Right lobe of liver (tissue), 6 donors: ENCODE data around the gene BICD2. TPM values are rescaled to one million over a fixed set of nuclear protein-coding genes. Genes with fewer than 3 reads are reported as not detected.
A peak's percentile ranks its signal among the peaks of the same experiment; 100 is the strongest.

Source experiments
- ATAC-seq, 4 donors: fragments of 200-7000 bp; cut with Tn5 transposase; one replicate each; pipeline ENCODE4 v1.9.1; 2020; ENCODE audit warnings: mild to moderate bottlenecking in 4 of 4, moderate library complexity in 4 of 4
- DNase-seq, 3 donors: peaks; one replicate each; pipeline ENCODE4 v3.0.0-alpha.2; 2020
- H3K27ac ChIP-seq, 3 donors: fragments of 200-600 bp; one replicate each; pipeline ENCODE4 v1.8.0; 2022
- H3K27me3 ChIP-seq, 2 donors: fragments of 200-600 bp; one replicate each; pipeline ENCODE4 v1.8.0; 2022
- H3K36me3 ChIP-seq, 4 donors: fragments of 200-600 bp; sonication (generic) in 1 of 4; one replicate each; pipeline versions ENCODE4 v1.5.1 to v1.8.0; 2017 to 2022; ENCODE audit warnings: control low read depth in 1 of 4
- H3K4me1 ChIP-seq, 4 donors: fragments of 200-600 bp; sonication (generic) in 1 of 4; one replicate each; pipeline versions ENCODE4 v1.5.1 to v1.8.0; 2017 to 2022; ENCODE audit warnings: control low read depth in 1 of 4
- H3K4me3 ChIP-seq, 3 donors: fragments of 200-600 bp; one replicate each; pipeline ENCODE4 v1.8.0; 2022
- H3K9me3 ChIP-seq, 4 donors: fragments of 200-600 bp; sonication (generic) in 1 of 4; one replicate each; pipeline versions ENCODE4 v1.5.1 to v1.8.0; 2017 to 2022; ENCODE audit warnings: control low read depth in 1 of 4
- CTCF ChIP-seq, 4 donors: fragments of 200-600 bp in 3 of 4; fragments of 450-650 bp in 1 of 4; IDR thresholded peaks; one replicate each; pipeline versions ENCODE4 v1.5.1 to v1.8.0; 2016 to 2022; ENCODE audit warnings: antibody characterized with exemption in 4 of 4, mild to moderate bottlenecking in 2 of 4
- POLR2A ChIP-seq: fragments of 450-650 bp; IDR thresholded peaks from one replicate; pipeline ENCODE4 v1.6.1; 2017; ENCODE audit warnings: antibody characterized with exemption, mild to moderate bottlenecking
- whole genome bisulfite sequencing: methylation state at CpG from one replicate; pipeline ENCODE4 v1.1.6; 2018; ENCODE audit warnings: low coverage, low lambda C conversion rate; ENCODE audit not compliant: insufficient coverage; ENCODE audit errors: missing lambda C conversion rate; 5-methylcytosine and 5-hydroxymethylcytosine counted together
- intact Hi-C, 2 donors: fragments of 100-400 bp; cut with DNase I; formaldehyde crosslinking; loops; one replicate each; pipeline versions ENCODE4 v1.11.2 to v1.14.1; 2022
- total RNA-seq, 6 experiments: library from RNA; depleted of rRNA in 2 of 6; stranded (reverse); fragments of >200 nt in 2 of 6; fragmentation: NEBNext Ultra II Directional in 3 of 6; extraction: Animal tissue kit (Norgen Biotek cat#: 25700) in 3 of 6; gene quantifications; one replicate each; pipeline versions ENCODE4 v1.1.0 to v1.2.4, GENCODE V29; 2016 to 2023
- donor health status: DM: no; HTN: yes; CAD: no.
- donor health status: DM: no; HTN: no; CAD: no.
- donor health status: DM: no; HTN: no; CAD: no.
- donor health status: DM: no; HTN: yes; CAD: no.
- donor health status: DM: no; HTN: yes; CAD: no.

BICD2 gene
- total RNA-seq, 6 experiments from 2014 or later = 6.3 to 14.9 (median 9.8) TPM

DNA sequence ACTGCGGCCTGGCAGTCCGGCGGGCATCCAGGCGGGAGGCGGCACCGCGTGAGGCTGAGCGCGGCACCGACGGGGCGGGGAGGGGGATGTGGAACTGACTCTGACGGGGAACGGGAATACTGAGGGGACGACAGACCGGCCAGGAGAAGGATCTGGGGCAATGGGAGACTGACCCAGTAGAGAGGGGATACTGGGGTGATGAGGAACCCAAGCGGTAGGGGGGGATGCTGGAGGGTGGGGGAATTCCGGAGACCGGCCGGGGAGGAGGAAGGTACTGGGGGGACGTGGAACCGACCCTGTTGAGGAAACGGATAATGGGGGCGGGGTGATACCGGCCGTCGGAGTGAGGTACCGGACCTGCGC, 95.1 kb downstream of the BICD2 start:
- intact Hi-C loops = loop anchor here in 1 of 2 donors (10.0 kb wide), 1 partner anchor 95 kb away; the partner anchor contains the start of gene BICD2
- H3K36me3 ChIP-seq = no peaks in the 10 kb centered on the region
- H3K9me3 ChIP-seq = no peaks in the 10 kb centered on the region
- 0% methylated on average over 21 of the region's 29 CpGs for WGBS
- peak overlapping the region; percentile 93 to 97 (median 96) for H3K4me3 ChIP-seq
- ATAC-seq = peak; percentile 2 to 24 (median 14)
- peak overlapping the region; percentile 64 to 82 (median 81) for H3K27ac ChIP-seq
- no peak for TF ChIP-seq POLR2A
- TF ChIP-seq CTCF (IDR thresholded peaks at IDR 0.05) = no peak
- DNase-seq = peak in 2 of 3 donors; percentile 49 to 69
- peaks cover 0 to 26% (median 9%) of the 10 kb centered on the region in 4 donors for H3K4me1 ChIP-seq
- H3K27me3 ChIP-seq = no peaks in the 10 kb centered on the region

GRCh38 chr9:92668746-92669526, 95.7 kb downstream of the BICD2 start:
- intact Hi-C loops = loop anchor here in 1 of 2 donors (10.0 kb wide), 1 partner anchor 96 kb away; the partner anchor contains the start of gene BICD2
- no peaks in the 10 kb centered on the region for H3K27me3 ChIP-seq
- TF ChIP-seq CTCF (IDR thresholded peaks at IDR 0.05) (no peak), POLR2A (peak; percentile 75)
- 10% methylated on average over 13 of the region's 14 CpGs for WGBS
- no peaks in the 10 kb centered on the region for H3K9me3 ChIP-seq
- H3K27ac ChIP-seq = peak overlapping the region; percentile 64 to 82 (median 81)
- H3K4me3 ChIP-seq = peak overlapping the region; percentile 93 to 97 (median 96)
- ATAC-seq (peak in 2 of 4 donors; percentile 11 to 51), DNase-seq (peak in 1 of 3 donors; percentile 76)
- peaks cover 0 to 26% (median 9%) of the 10 kb centered on the region in 4 donors for H3K4me1 ChIP-seq
- no peaks in the 10 kb centered on the region for H3K36me3 ChIP-seq

GRCh38 chr9:92666912-92667532, 97.6 kb downstream of the BICD2 start:
- ATAC-seq (no peak), DNase-seq (no peak)
- no peak overlapping the region for H3K4me3 ChIP-seq
- TF ChIP-seq CTCF (IDR thresholded peaks at IDR 0.05) = no peak
- TF ChIP-seq POLR2A = no peak
- H3K4me1 ChIP-seq = peaks cover 0 to 26% (median 9%) of the 10 kb centered on the region in 4 donors
- no peaks in the 10 kb centered on the region for H3K36me3 ChIP-seq
- H3K9me3 ChIP-seq = no peaks in the 10 kb centered on the region
- 81% methylated on average over 7 of the region's 8 CpGs for WGBS
- no peaks in the 10 kb centered on the region for H3K27me3 ChIP-seq
- intact Hi-C loops = loop anchor here in 1 of 2 donors (10.0 kb wide), 1 partner anchor 98 kb away; the partner anchor contains the start of gene BICD2
- no peak overlapping the region for H3K27ac ChIP-seq

GRCh38 chr9:92666236-92666635, 98.4 kb downstream of the BICD2 start:
- Histone ChIP-seq H3K27me3 (no peaks in the 10 kb centered on the region), H3K4me3 (no peak overlapping the region), H3K36me3 (no peaks in the 10 kb centered on the region), H3K9me3 (no peaks in the 10 kb centered on the region), H3K27ac (peak overlapping the region in 2 of 3 donors; percentile 47 to 56), H3K4me1 (peaks cover 0 to 22% (median 9%) of the 10 kb centered on the region in 4 donors)
- no peak for TF ChIP-seq POLR2A
- no peak for TF ChIP-seq CTCF (IDR thresholded peaks at IDR 0.05)
- ATAC-seq (peak in 1 of 4 donors; percentile 7), DNase-seq (no peak)
- WGBS = 44% methylated on average over 4 of the region's 6 CpGs
- intact Hi-C loops = loop anchor here in 1 of 2 donors (10.0 kb wide), 1 partner anchor 99 kb away; the partner anchor contains the start of gene BICD2
